ENCODE results near the gene ZFAND6. TPM values are rescaled to one million over a fixed set of nuclear protein-coding genes. Genes with fewer than 3 reads are reported as not detected.

ZFAND6 gene
- polyA plus RNA-seq, 3 donors, result 41.6 to 106 (median 99.6) TPM

DNA sequence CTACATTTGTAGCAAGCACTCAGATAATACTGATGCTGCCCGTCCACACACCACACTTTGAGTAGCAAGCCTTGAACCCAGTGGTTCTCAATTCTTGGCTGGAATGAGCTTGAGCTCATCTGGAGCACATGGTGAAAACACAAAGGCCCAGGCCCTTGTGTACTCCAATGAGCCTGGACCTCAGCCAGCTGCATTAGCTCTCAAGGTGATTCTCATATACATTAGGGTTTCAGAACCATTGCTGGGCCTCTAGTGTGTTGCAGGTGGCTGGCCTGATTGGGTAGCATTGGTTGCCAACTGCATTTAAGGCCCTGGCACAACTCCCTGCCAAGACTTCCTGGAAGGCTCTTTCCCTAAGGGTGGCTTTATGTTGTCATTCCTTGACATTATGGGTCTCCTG, 23.4 kb upstream of the ZFAND6 start:
- DNase-seq, result no peak
- WGBS (ENCODE audit: insufficient coverage), result 80% methylated on average over 1 of the region's 1 CpG
- Histone ChIP-seq H3K27me3 (ENCODE audit: control insufficient read depth in 2 of 2, insufficient read depth in 2 of 2, low read length in 2 of 2) (no peaks in the 10 kb centered on the region), H3K4me2 (replicated peaks; ENCODE audit: extremely low read depth, low read length, poor library complexity, severe bottlenecking) (no peak overlapping the region), H3K4me3 (replicated peaks in 1 of 3; ENCODE audit: low read depth in 2 of 3, low read length in 3 of 3) (no peak overlapping the region), H3K9me3 (replicated peaks in 1 of 2; ENCODE audit: control insufficient read depth in 1 of 2, insufficient read depth in 1 of 2, low read length in 2 of 2) (peaks cover 0 to 3% of the 10 kb centered on the region in 2 donors), H3K36me3 (replicated peaks in 1 of 2; ENCODE audit: control insufficient read depth in 1 of 2, insufficient read depth in 2 of 2, low read length in 2 of 2) (no peaks in the 10 kb centered on the region), H3K9ac (ENCODE audit: insufficient read depth, low read length, poor library complexity, severe bottlenecking) (no peak overlapping the region), H3K4me1 (ENCODE audit: control insufficient read depth in 1 of 2, insufficient read depth in 2 of 2, low read length in 2 of 2) (no peaks in the 10 kb centered on the region), H3K27ac (ENCODE audit: low read depth in 1 of 2, low read length in 2 of 2) (no peak overlapping the region), H4K20me1 (ENCODE audit: insufficient read depth, low read length) (no peaks in the 10 kb centered on the region), H3K79me2 (ENCODE audit: insufficient read depth, low read length) (no peaks in the 10 kb centered on the region), H2AFZ (ENCODE audit: insufficient read depth, low read depth, low read length, poor library complexity, severe bottlenecking) (no peak overlapping the region)
- TF ChIP-seq, protein P1, sequence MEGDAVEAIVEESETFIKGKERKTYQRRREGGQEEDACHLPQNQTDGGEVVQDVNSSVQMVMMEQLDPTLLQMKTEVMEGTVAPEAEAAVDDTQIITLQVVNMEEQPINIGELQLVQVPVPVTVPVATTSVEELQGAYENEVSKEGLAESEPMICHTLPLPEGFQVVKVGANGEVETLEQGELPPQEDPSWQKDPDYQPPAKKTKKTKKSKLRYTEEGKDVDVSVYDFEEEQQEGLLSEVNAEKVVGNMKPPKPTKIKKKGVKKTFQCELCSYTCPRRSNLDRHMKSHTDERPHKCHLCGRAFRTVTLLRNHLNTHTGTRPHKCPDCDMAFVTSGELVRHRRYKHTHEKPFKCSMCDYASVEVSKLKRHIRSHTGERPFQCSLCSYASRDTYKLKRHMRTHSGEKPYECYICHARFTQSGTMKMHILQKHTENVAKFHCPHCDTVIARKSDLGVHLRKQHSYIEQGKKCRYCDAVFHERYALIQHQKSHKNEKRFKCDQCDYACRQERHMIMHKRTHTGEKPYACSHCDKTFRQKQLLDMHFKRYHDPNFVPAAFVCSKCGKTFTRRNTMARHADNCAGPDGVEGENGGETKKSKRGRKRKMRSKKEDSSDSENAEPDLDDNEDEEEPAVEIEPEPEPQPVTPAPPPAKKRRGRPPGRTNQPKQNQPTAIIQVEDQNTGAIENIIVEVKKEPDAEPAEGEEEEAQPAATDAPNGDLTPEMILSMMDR (IDR thresholded peaks at IDR 0.05), result no peak
- intact Hi-C loops (cut with micrococcal nuclease), result no loop called here
- no peak overlapping the region for H3K4me3 Mint-ChIP-seq
- H3K4me1 Mint-ChIP-seq, result peaks cover 9% of the 10 kb centered on the region
- H3K27me3 Mint-ChIP-seq (ENCODE audit: low read depth in 3 of 3), result no peaks in the 10 kb centered on the region
- peaks cover 0 to 2% (median 0%) of the 10 kb centered on the region in 7 donors for H3K9me3 Mint-ChIP-seq
- no peaks in the 10 kb centered on the region for H3K36me3 Mint-ChIP-seq
- H3K27ac Mint-ChIP-seq, result no peak overlapping the region

DNA sequence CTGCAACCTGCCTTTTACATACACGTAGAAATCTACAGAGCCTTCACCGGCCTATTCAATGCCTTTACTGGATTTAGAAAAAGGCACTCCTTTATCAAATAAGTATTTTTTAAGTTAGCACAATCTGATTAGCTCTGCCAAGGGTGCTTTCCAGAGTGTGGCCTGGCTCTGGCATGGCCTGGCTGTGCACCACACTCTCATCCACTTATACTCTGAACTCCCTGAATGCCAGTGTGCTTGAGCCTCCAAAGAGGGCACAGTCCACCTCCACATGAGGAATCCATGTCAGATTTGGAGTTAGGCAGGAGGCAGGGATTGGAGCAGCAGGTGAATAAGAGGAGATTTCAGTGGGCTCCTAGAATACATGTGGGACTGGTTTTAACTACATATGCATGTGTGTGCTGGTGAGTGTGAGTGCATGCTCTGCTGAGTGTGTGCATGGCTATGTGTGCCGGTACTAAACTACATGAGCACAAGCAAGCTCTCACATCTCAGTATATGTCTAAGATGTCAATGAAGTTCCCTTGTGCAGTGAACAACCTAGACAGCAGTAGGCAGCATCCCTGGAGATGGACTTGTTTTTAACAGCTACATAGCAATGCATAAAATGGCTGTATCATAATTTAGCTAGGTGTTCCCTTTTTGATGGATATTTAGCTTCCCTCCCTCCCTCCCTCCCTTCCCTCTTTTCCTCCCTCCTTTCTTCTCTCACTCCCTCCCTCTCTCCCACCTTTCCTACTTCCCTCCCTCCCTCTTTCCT, 17.8 kb upstream of the ZFAND6 start:
- no CpG with 5 or more reads among the region's 3 CpGs for WGBS (ENCODE audit: insufficient coverage)
- H3K4me1 Mint-ChIP-seq, result no peaks in the 10 kb centered on the region
- Histone ChIP-seq H3K4me1 (ENCODE audit: control insufficient read depth in 1 of 2, insufficient read depth in 2 of 2, low read length in 2 of 2) (no peaks in the 10 kb centered on the region), H3K9ac (ENCODE audit: insufficient read depth, low read length, poor library complexity, severe bottlenecking) (no peak overlapping the region), H4K20me1 (ENCODE audit: insufficient read depth, low read length) (no peaks in the 10 kb centered on the region), H3K27me3 (ENCODE audit: control insufficient read depth in 2 of 2, insufficient read depth in 2 of 2, low read length in 2 of 2) (no peaks in the 10 kb centered on the region), H3K4me2 (replicated peaks; ENCODE audit: extremely low read depth, low read length, poor library complexity, severe bottlenecking) (no peak overlapping the region), H3K9me3 (replicated peaks in 1 of 2; ENCODE audit: control insufficient read depth in 1 of 2, insufficient read depth in 1 of 2, low read length in 2 of 2) (peaks cover 0 to 3% of the 10 kb centered on the region in 2 donors), H3K4me3 (replicated peaks in 1 of 3; ENCODE audit: low read depth in 2 of 3, low read length in 3 of 3) (no peak overlapping the region), H3K36me3 (replicated peaks in 1 of 2; ENCODE audit: control insufficient read depth in 1 of 2, insufficient read depth in 2 of 2, low read length in 2 of 2) (no peaks in the 10 kb centered on the region), H3K27ac (ENCODE audit: low read depth in 1 of 2, low read length in 2 of 2) (no peak overlapping the region), H2AFZ (ENCODE audit: insufficient read depth, low read depth, low read length, poor library complexity, severe bottlenecking) (no peak overlapping the region), H3K79me2 (ENCODE audit: insufficient read depth, low read length) (no peaks in the 10 kb centered on the region)
- H3K36me3 Mint-ChIP-seq, result no peaks in the 10 kb centered on the region
- TF ChIP-seq, protein P1 (IDR thresholded peaks at IDR 0.05), result no peak
- no peak overlapping the region for H3K4me3 Mint-ChIP-seq
- no peak overlapping the region for H3K27ac Mint-ChIP-seq
- H3K27me3 Mint-ChIP-seq (ENCODE audit: low read depth in 3 of 3), result no peaks in the 10 kb centered on the region
- no peak for DNase-seq
- H3K9me3 Mint-ChIP-seq, result peaks cover 0 to 2% (median 0%) of the 10 kb centered on the region in 7 donors
- intact Hi-C loops (cut with micrococcal nuclease), result no loop called here

Data from CD14-positive monocyte (primary cell).